K562 (cell line): Measurements from ENCODE around the gene WFDC2. TPM values are rescaled to one million over a fixed set of nuclear protein-coding genes. Genes with fewer than 3 reads are reported as not detected.

Source experiments
- ATAC-seq: fragments of 200-7000 bp; cut with Tn5 transposase; 3 replicates; pipeline ENCODE4 v1.9.1; 2020; ENCODE audit warnings: moderate library complexity
- BruUV-seq: library from RNA; stranded (reverse); fragments of 400-500 nt; replicated peaks from 2 replicates; lab custom pipeline; 2021; lab: Mats Ljungman, UMichigan
- CTCF ChIA-PET: fragments of 300-600 bp; formaldehyde crosslinking; extraction: SDS; loops from one replicate; lab custom pipeline; 2021; ENCODE audit warnings: low intra/inter-chr PET ratio; lab: Yijun Ruan, JAX
- POLR2A ChIA-PET: fragments of 300-600, 350-650 bp; sonication (Branson Sonifier 250); formaldehyde crosslinking; extraction: SDS; loops from one replicate; lab custom pipeline; 2021; ENCODE audit warnings: antibody characterized with exemption, inconsistent platforms; lab: Yijun Ruan, JAX
- DNase-seq, 4 experiments: peaks; one replicate each; pipeline versions ENCODE4 v3.0.0 to v3.0.0-alpha.2; 2011 to 2018; ENCODE audit warnings: low spot score in 3 of 4, mixed read lengths in 3 of 4; ENCODE audit errors: extremely low read depth in 1 of 4
- FAIRE-seq: peaks from 2 replicates; lab custom pipeline; 2011; peaks lifted over from hg19 to GRCh38; lab: Jason Lieb, UNC
- H2AFZ ChIP-seq: 2 replicates; pipeline ENCODE4 v1.6.0; 2011; ENCODE audit warnings: low read depth, low read length, control low read depth, inconsistent platforms
- H3K27ac ChIP-seq: fragments of 200-600 bp; 3 replicates; pipeline ENCODE4 v1.8.0; 2011; ENCODE audit warnings: low read depth, mild to moderate bottlenecking, control low read depth, inconsistent platforms, low read length, moderate library complexity, mixed read lengths; ENCODE audit errors: extremely low read depth
- H3K27me3 ChIP-seq, 2 experiments: fragments of 300-600 bp in 1 of 2; 2 replicates in 1 of 2; 3 replicates in 1 of 2; pipeline versions ENCODE4 v1.6.0 to v1.8.0; 2011; ENCODE audit warnings: inconsistent platforms in 2 of 2, low read length in 2 of 2, mild to moderate bottlenecking in 1 of 2, mixed read lengths in 1 of 2, moderate library complexity in 1 of 2; ENCODE audit not compliant: control insufficient read depth in 2 of 2, insufficient read depth in 2 of 2
- H3K36me3 ChIP-seq: fragments of 300-600 bp; 3 replicates; pipeline ENCODE4 v1.8.0; 2011; ENCODE audit warnings: mild to moderate bottlenecking, low read length, inconsistent platforms; ENCODE audit not compliant: control insufficient read depth, insufficient read depth
- H3K4me1 ChIP-seq, 2 experiments: fragments of 200-600 bp in 1 of 2; replicated peaks in 1 of 2; 2 replicates in 1 of 2; 3 replicates in 1 of 2; pipeline versions ENCODE4 v1.5.1 to v1.8.0; 2011; ENCODE audit warnings: inconsistent platforms in 2 of 2, low read length in 2 of 2, mild to moderate bottlenecking in 1 of 2, mixed read lengths in 1 of 2, moderate library complexity in 1 of 2; ENCODE audit not compliant: control insufficient read depth in 2 of 2, insufficient read depth in 2 of 2
- H3K4me2 ChIP-seq: 2 replicates; pipeline ENCODE4 v1.6.1; 2011; ENCODE audit warnings: low read length, control low read depth, inconsistent platforms, mixed read lengths; ENCODE audit not compliant: insufficient read depth
- H3K4me3 ChIP-seq: fragments of 200-600 bp; sonication (generic), shearing (Covaris generic); 2 replicates; pipeline ENCODE4 v1.5.1; 2016; ENCODE audit warnings: control low read depth, inconsistent platforms
- H3K79me2 ChIP-seq: fragments of 200-600 bp; 3 replicates; pipeline ENCODE4 v1.8.0; 2011; ENCODE audit warnings: low read length, inconsistent platforms; ENCODE audit not compliant: control insufficient read depth, insufficient read depth
- H3K9ac ChIP-seq, 2 experiments: 2 replicates each; pipeline versions ENCODE4 v1.6.0 to v1.6.1; 2011; ENCODE audit warnings: low read depth in 2 of 2, low read length in 2 of 2, control low read depth in 1 of 2, inconsistent platforms in 1 of 2, mild to moderate bottlenecking in 1 of 2, mixed read lengths in 1 of 2; ENCODE audit not compliant: insufficient read depth in 1 of 2
- H3K9me1 ChIP-seq: one replicate; pipeline ENCODE4 v1.6.0; 2011; ENCODE audit warnings: inconsistent platforms, mild to moderate bottlenecking, low read length, moderate library complexity; ENCODE audit not compliant: control insufficient read depth, insufficient read depth
- H3K9me3 ChIP-seq: replicated peaks from 2 replicates; pipeline ENCODE4 v1.5.1; 2011; ENCODE audit warnings: low read depth, low read length, inconsistent platforms; ENCODE audit not compliant: control insufficient read depth, insufficient read depth
- H4K20me1 ChIP-seq: replicated peaks from 2 replicates; pipeline ENCODE4 v1.6.1; 2011; ENCODE audit warnings: low read length, inconsistent platforms, mixed read lengths; ENCODE audit not compliant: control insufficient read depth, insufficient read depth
- ATF3 ChIP-seq, 2 experiments: fragments of 450-650 bp in 1 of 2; sonication (generic) in 1 of 2; formaldehyde crosslinking in 1 of 2; IDR thresholded peaks in 1 of 2; conservative IDR thresholded peaks in 1 of 2; 2 replicates each; pipeline versions ENCODE4 v1.6.1 to v1.8.1; 2016 to 2023; ENCODE audit warnings: mild to moderate bottlenecking in 2 of 2, moderate library complexity in 2 of 2, inconsistent platforms in 1 of 2, missing genetic modification reagents in 1 of 2
- ATF4 ChIP-seq: fragments of 450-650 bp; formaldehyde crosslinking; IDR thresholded peaks from 2 replicates; pipeline ENCODE4 v1.4.0; 2022; ENCODE audit warnings: mild to moderate bottlenecking, moderate library complexity
- ATF7 ChIP-seq: fragments of 450-650 bp; IDR thresholded peaks from 2 replicates; pipeline ENCODE4 v1.7.1; 2014; ENCODE audit warnings: mild to moderate bottlenecking, moderate library complexity
- CEBPG ChIP-seq, 3 experiments: fragments of 200-800 bp in 1 of 3; sonication (Bioruptor generic) in 1 of 3; sonication (generic) in 1 of 3; formaldehyde crosslinking in 1 of 3; IDR thresholded peaks in 2 of 3; conservative IDR thresholded peaks in 1 of 3; 2 replicates each; pipeline versions ENCODE4 v1.6.1 to v1.8.0; 2016 to 2022; ENCODE audit warnings: missing compliant biosample characterization in 2 of 3, missing genetic modification characterization in 2 of 3, mild to moderate bottlenecking in 1 of 3, missing genetic modification reagents in 1 of 3
- EP300 ChIP-seq: IDR thresholded peaks from 2 replicates; pipeline ENCODE4 v1.6.1; 2012; ENCODE audit warnings: low read length, improper control_type of control experiment
- ETV1 ChIP-seq: fragments of 450-650 bp; conservative IDR thresholded peaks from 2 replicates; pipeline ENCODE4 v1.6.1; 2016; ENCODE audit warnings: missing genetic modification characterization, control low read depth, low read depth, missing compliant biosample characterization
- EWSR1 ChIP-seq: fragments of 450-650 bp; IDR thresholded peaks from 2 replicates; pipeline ENCODE4 v1.6.1; 2018; ENCODE audit warnings: borderline replicate concordance, mild to moderate bottlenecking, low read depth, moderate library complexity; ENCODE audit not compliant: partially characterized antibody
- FOSL1 ChIP-seq: fragments of 200-800 bp; sonication (Bioruptor generic); conservative IDR thresholded peaks from 2 replicates; pipeline ENCODE4 v1.6.1; 2016; ENCODE audit warnings: missing genetic modification characterization, missing compliant biosample characterization
- JUND ChIP-seq, 2 experiments: IDR thresholded peaks; 2 replicates in 1 of 2; 3 replicates in 1 of 2; pipeline ENCODE4 v1.6.1; 2011; ENCODE audit warnings: borderline replicate concordance in 2 of 2, low read depth in 2 of 2, low read length in 2 of 2, improper control_type of control experiment in 1 of 2, missing biosample characterization in 1 of 2, missing genetic modification characterization in 1 of 2, missing genetic modification reagents in 1 of 2
- NRF1 ChIP-seq, 2 experiments: fragments of 450-650 bp; IDR thresholded peaks in 1 of 2; conservative IDR thresholded peaks in 1 of 2; 2 replicates each; pipeline ENCODE4 v1.6.1; 2014; ENCODE audit warnings: mild to moderate bottlenecking in 2 of 2
- POLR2H ChIP-seq: IDR thresholded peaks from 2 replicates; pipeline ENCODE4 v1.6.1; 2016; ENCODE audit warnings: missing genetic modification characterization, low read depth, mild to moderate bottlenecking, control low read depth, missing compliant biosample characterization, moderate library complexity
- RFX7 ChIP-seq: fragments of 250-450 bp; sonication (Bioruptor Pico); IDR thresholded peaks from 2 replicates; pipeline ENCODE4 v1.5.1; 2021; ENCODE audit warnings: mild to moderate bottlenecking
- SOX6 ChIP-seq: fragments of 450-650 bp; IDR thresholded peaks from 2 replicates; pipeline ENCODE4 v1.6.1; 2014; ENCODE audit warnings: mild to moderate bottlenecking
- ZNF175 ChIP-seq: fragments of 200-800 bp; sonication (Bioruptor generic); IDR thresholded peaks from 2 replicates; pipeline ENCODE4 v1.6.1; 2016; ENCODE audit warnings: low read depth, mild to moderate bottlenecking, missing genetic modification characterization, missing compliant biosample characterization
- ZNF274 ChIP-seq: IDR thresholded peaks from 2 replicates; pipeline ENCODE4 v1.6.1; 2011; ENCODE audit warnings: low read depth, mild to moderate bottlenecking, low read length, moderate library complexity, borderline replicate concordance
- ZNF589 ChIP-seq: fragments of 200-800 bp; sonication (Bioruptor generic); IDR thresholded peaks from 2 replicates; pipeline ENCODE4 v1.6.1; 2016; ENCODE audit warnings: low read depth, missing genetic modification characterization, missing compliant biosample characterization
- ZNF695 ChIP-seq: fragments of 450-650 bp; formaldehyde crosslinking; IDR thresholded peaks from 2 replicates; pipeline ENCODE4 v1.4.0; 2020; ENCODE audit warnings: mild to moderate bottlenecking, moderate library complexity
- ZSCAN32 ChIP-seq: fragments of 450-650 bp; formaldehyde crosslinking; IDR thresholded peaks from 2 replicates; pipeline ENCODE4 v1.4.0; 2020; ENCODE audit warnings: mild to moderate bottlenecking, moderate library complexity
- WGBS: fragments of 100-300 bp; shearing (Covaris generic); methylation state at CpG from one replicate; pipeline ENCODE4 v1.1.6; 2016; ENCODE audit warnings: low coverage, mixed read lengths; ENCODE audit not compliant: insufficient coverage; ENCODE audit errors: missing lambda C conversion rate; 5-methylcytosine and 5-hydroxymethylcytosine counted together
- in situ Hi-C: fragments of 300-500 bp; cut with MboI; formaldehyde crosslinking; loops from 4 replicates; pipeline ENCODE4 v1.15.0; 2018; ENCODE audit warnings: inconsistent platforms, mixed read lengths
- intact Hi-C: fragments of 100-400 bp; cut with micrococcal nuclease; formaldehyde crosslinking; loops from 2 replicates; pipeline ENCODE4 v1.14.2; 2022
- polyA plus RNA-seq, 8 experiments: library from polyadenylated mRNA; depleted of rRNA in 4 of 8; stranded (reverse) in 5 of 8; unstranded in 3 of 8; fragments of >200 nt; fragmentation: Nextera tagmentation in 2 of 8; fragmentation: Illumina TruSeq in 1 of 8; extraction: Ambion mirVana in 2 of 8; extraction: Trizol in 1 of 8; gene quantifications; 2 replicates each; pipeline versions ENCODE4 v1.2.1 to v1.2.3, GENCODE V29; 2011 to 2014; ENCODE audit warnings: inconsistent platforms in 1 of 8, missing spikeins in 1 of 8
- total RNA-seq, 7 experiments: library from RNA; depleted of rRNA in 6 of 7; stranded (reverse); fragments of >200 nt in 6 of 7; fragmentation: Illumina TruSeq in 2 of 7; extraction: Trizol in 2 of 7; gene quantifications; 2 replicates each; pipeline versions ENCODE4 v1.2.1 to v1.2.3, GENCODE V29; 2011 to 2021; ENCODE audit warnings: low replicate concordance in 1 of 7

Gene WFDC2
- total and polyA plus RNA-seq, 9 of the 15 experiments (the other 6 are each of a cell fraction or from before 2014, with no cell fraction given), result not detected

GRCh38 chr20:45507011-45507820, 37.7 kb downstream of the WFDC2 start:
- Histone ChIP-seq H3K27ac (no peak overlapping the region), H2AFZ (no peak overlapping the region), H4K20me1 (no peaks in the 10 kb centered on the region), H3K4me2 (no peak overlapping the region), H3K9me1 (no peaks in the 10 kb centered on the region), H3K79me2 (no peaks in the 10 kb centered on the region), H3K36me3 (no peaks in the 10 kb centered on the region), H3K9ac (no peak overlapping the region), H3K9me3 (no peaks in the 10 kb centered on the region), H3K4me3 (no peak overlapping the region), H3K27me3 (peaks cover 0 to 3% of the 10 kb centered on the region in 2 experiments; a peak in 1 of 5 replicates), H3K4me1 (peaks cover 0 to 7% of the 10 kb centered on the region in 2 experiments; a peak in 3 of 5 replicates)
- ATAC-seq, result peak; percentile 57
- intact Hi-C loops, result no loop called here
- POLR2A ChIA-PET, result no interaction called here
- no peak for FAIRE-seq
- in situ Hi-C loops, result no loop called here
- DNase-seq, result no peak
- CTCF ChIA-PET, result no interaction called here
- 7% methylated on average over 5 of the region's 5 CpGs for WGBS
- no TSS peak for BruUV-seq
- TF ChIP-seq CEBPG (CRISPR knock-in tag; IDR thresholded peaks at IDR 0.05), result peak; percentile 64
- peak; percentile 76 to 96 for TF ChIP-seq CEBPG (tag; conservative IDR thresholded peaks at IDR 0.05 in 1 of 2, IDR thresholded peaks at IDR 0.05 in 1 of 2)
- TF ChIP-seq ZSCAN32, result 0 out of 2 replicates have a peak, but pooled peaks have one; percentile 19
- TF ChIP-seq RFX7 (CRISPR knock-in tag), result no peak
- 0 out of 4 replicates have a peak, but pooled peaks of 1 of the 2 experiments have one; percentile 12 for TF ChIP-seq NRF1 (conservative IDR thresholded peaks at IDR 0.05 in 1 of 2, IDR thresholded peaks at IDR 0.05 in 1 of 2)
- no peak for TF ChIP-seq ZNF274
- TF ChIP-seq ZNF695, result no peak
- TF ChIP-seq POLR2H (tag), result peak; percentile 44; the same call in 1 of the 2 replicates
- peak; percentile 73 for TF ChIP-seq FOSL1 (tag)
- no peak for TF ChIP-seq EWSR1
- peak; percentile 40; the same call in 1 of the 2 replicates for TF ChIP-seq JUND (IDR thresholded peaks at IDR 0.05; ENCODE audit: borderline replicate concordance, low read depth, low read length)
- TF ChIP-seq JUND (tag; IDR thresholded peaks at IDR 0.05; ENCODE audit: borderline replicate concordance, low read depth, low read length), result no peak
- peak; percentile 40; the same call in 1 of the 2 replicates for TF ChIP-seq ATF7
- TF ChIP-seq ETV1 (tag), result peak; percentile 27; the same call in 1 of the 2 replicates
- TF ChIP-seq ZNF175 (CRISPR knock-in tag), result peak; percentile 62; the same call in 1 of the 2 replicates
- TF ChIP-seq ATF4 (CRISPR knock-in tag), result peak; percentile 76
- 0 out of 2 replicates have a peak, but pooled peaks have one; percentile 46 for TF ChIP-seq ZNF589
- TF ChIP-seq ATF3 (IDR thresholded peaks at IDR 0.05), result peak; percentile 77
- TF ChIP-seq ATF3 (CRISPR knock-in tag; conservative IDR thresholded peaks at IDR 0.05), result no peak
- peak; percentile 41; the same call in 1 of the 2 replicates for TF ChIP-seq EP300
- TF ChIP-seq SOX6, result peak; percentile 49
